ENCODE measurements around the gene EBP.

EBP gene

GRCh38 chrX:48491809-48492208, 29.8 kb upstream of the EBP start:
- in situ Hi-C loops (cut with HindIII; ENCODE audit: low sequenced_read_pairs) = no loop called here
- no peak overlapping the region for H3K4me3 ChIP-seq (ENCODE audit: low read depth, low read length)
- DNase-seq (ENCODE audit: low read depth, low spot score) = no peak
- TF ChIP-seq CTCF (IDR thresholded peaks at IDR 0.05; ENCODE audit: low read depth, low read length) = no peak

GRCh38 chrX:48492293-48492910, 29.2 kb upstream of the EBP start:
- no peak overlapping the region for H3K4me3 ChIP-seq (ENCODE audit: low read depth, low read length)
- peak; percentile 29 for DNase-seq (ENCODE audit: low read depth, low spot score)
- in situ Hi-C loops (cut with HindIII; ENCODE audit: low sequenced_read_pairs) = no loop called here
- TF ChIP-seq CTCF (IDR thresholded peaks at IDR 0.05; ENCODE audit: low read depth, low read length) = no peak

- in situ Hi-C loops (cut with HindIII; ENCODE audit: low sequenced_read_pairs) = no loop called here
- peak; percentile 36 for TF ChIP-seq CTCF (IDR thresholded peaks at IDR 0.05; ENCODE audit: low read depth, low read length)
- no peak overlapping the region for H3K4me3 ChIP-seq (ENCODE audit: low read depth, low read length)
- peak; percentile 63 for DNase-seq (ENCODE audit: low read depth, low spot score)
These were observed 27.7 kb upstream of the EBP start for GRCh38 chrX:48493890-48494364.

GRCh38 chrX:48496660-48497059, 24.9 kb upstream of the EBP start:
- H3K4me3 ChIP-seq (ENCODE audit: low read depth, low read length) = no peak overlapping the region
- no peak for DNase-seq (ENCODE audit: low read depth, low spot score)
- TF ChIP-seq CTCF (IDR thresholded peaks at IDR 0.05; ENCODE audit: low read depth, low read length) = no peak
- in situ Hi-C loops (cut with HindIII; ENCODE audit: low sequenced_read_pairs) = no loop called here

- no peak for DNase-seq (ENCODE audit: low read depth, low spot score)
- no peak for TF ChIP-seq CTCF (IDR thresholded peaks at IDR 0.05; ENCODE audit: low read depth, low read length)
- in situ Hi-C loops (cut with HindIII; ENCODE audit: low sequenced_read_pairs) = no loop called here
- no peak overlapping the region for H3K4me3 ChIP-seq (ENCODE audit: low read depth, low read length)
These were observed 23.7 kb upstream of the EBP start for GRCh38 chrX:48497871-48498270.

- no peak for TF ChIP-seq CTCF (IDR thresholded peaks at IDR 0.05; ENCODE audit: low read depth, low read length)
- in situ Hi-C loops (cut with HindIII; ENCODE audit: low sequenced_read_pairs) = no loop called here
- H3K4me3 ChIP-seq (ENCODE audit: low read depth, low read length) = no peak overlapping the region
- peak; percentile 68 for DNase-seq (ENCODE audit: low read depth, low spot score)
These were observed 23.2 kb upstream of the EBP start for GRCh38 chrX:48498374-48498809.

Measured in astrocyte of the spinal cord (primary cell).